Activated T-helper 17 cell treated with anti-CD3 and anti-CD28 coated beads, Interleukin-2, amount 50 U/mL, for 72 hours (primary cell): Measurements from ENCODE around the gene LTB4R. TPM values are rescaled to one million over a fixed set of nuclear protein-coding genes. Genes with fewer than 3 reads are reported as not detected.

Experiments used
- total RNA-seq, 2 donors: library from RNA; stranded (reverse); gene quantifications; one replicate each; pipeline ENCODE4 v1.2.3, GENCODE V29; 2022

Gene LTB4R
- total RNA-seq, 2 donors from 2014 or later: 11.6 to 21.4 TPM

Other genes with a start within 250 kb of the LTB4R start
- not detected for gene CPNE6, start 239.9 kb upstream of the LTB4R start, total RNA-seq
- gene PCK2, start 217.2 kb upstream of the LTB4R start, total RNA-seq: 10 to 100 TPM; 31.4 to 57.6 TPM
- 10 to 100 TPM; 72.4 to 94.8 TPM for gene DCAF11, start 196.7 kb upstream of the LTB4R start, total RNA-seq
- gene NRL, start 196.6 kb upstream of the LTB4R start, total RNA-seq: 1 to 10 TPM; 1.7 to 2.5 TPM
- under 1 TPM in 1 of 2 donors, not detected in 1; 0.58 TPM for gene FITM1, start 180.8 kb upstream of the LTB4R start, total RNA-seq
- gene PSME1, start 175.3 kb upstream of the LTB4R start, total RNA-seq: 100 to 1,000 TPM; 361 to 375 TPM
- gene EMC9, start 169.9 kb upstream of the LTB4R start, total RNA-seq: 10 to 100 TPM; 31.0 to 43.8 TPM
- 100 to 1,000 TPM; 339 to 489 TPM for gene PSME2, start 164.9 kb upstream of the LTB4R start, total RNA-seq
- gene RNF31, start 164.0 kb upstream of the LTB4R start, total RNA-seq: 10 to 100 TPM; 56.6 to 86.7 TPM
- 100 to 1,000 TPM; 106 to 190 TPM for gene IRF9, start 150.2 kb upstream of the LTB4R start, total RNA-seq
- 10 to 100 TPM; 35.7 to 58.8 TPM for gene REC8, start 139.4 kb upstream of the LTB4R start, total RNA-seq
- gene IPO4, start 122.7 kb upstream of the LTB4R start, total RNA-seq: 10 to 100 TPM; 34.0 to 78.7 TPM
- 10 to 100 TPM; 28.6 to 33.4 TPM for gene TM9SF1, start 116.1 kb upstream of the LTB4R start, total RNA-seq
- under 1 TPM in 1 of 2 donors, not detected in 1; 0.82 TPM for gene TSSK4, start 105.8 kb upstream of the LTB4R start, total RNA-seq
- 10 to 100 TPM; 62.8 to 69.8 TPM for gene CHMP4A, start 98.0 kb upstream of the LTB4R start, total RNA-seq
- 1 to 10 TPM; 4.0 to 7.1 TPM for gene MDP1, start 95.4 kb upstream of the LTB4R start, total RNA-seq
- 100 to 1,000 TPM; 128 to 243 TPM for gene NEDD8, start 79.1 kb upstream of the LTB4R start, total RNA-seq
- gene GMPR2, start 78.6 kb upstream of the LTB4R start, total RNA-seq: 10 to 100 TPM; 73.2 to 85.0 TPM
- 10 to 100 TPM; 61.4 to 76.4 TPM for gene TINF2, start 68.9 kb upstream of the LTB4R start, total RNA-seq
- gene TGM1, start 48.3 kb upstream of the LTB4R start, total RNA-seq: 10 to 100 TPM; 16.1 to 18.2 TPM
- gene RABGGTA, start 39.9 kb upstream of the LTB4R start, total RNA-seq: 10 to 100 TPM; 61.0 to 68.3 TPM
- gene DHRS1, start 11.7 kb upstream of the LTB4R start, total RNA-seq: 10 to 100 TPM; 12.6 to 14.2 TPM
- gene NOP9, start 11.7 kb upstream of the LTB4R start, total RNA-seq: 10 to 100 TPM; 21.2 to 42.2 TPM
- gene CIDEB, start 3.5 kb upstream of the LTB4R start, total RNA-seq: 10 to 100 TPM; 14.9 to 28.1 TPM
- 10 to 100 TPM in 1 of 2 donors, 1 to 10 TPM in 1; 8.7 to 13.5 TPM for gene LTB4R2, start 1.4 kb upstream of the LTB4R start, total RNA-seq
- 10 to 100 TPM in 1 of 2 donors, 1 to 10 TPM in 1; 2.3 to 10.5 TPM for gene ADCY4, start 23.6 kb downstream of the LTB4R start, total RNA-seq
- 10 to 100 TPM; 12.9 to 17.4 TPM for gene RIPK3, start 28.5 kb downstream of the LTB4R start, total RNA-seq
- under 1 TPM in 1 of 2 donors, not detected in 1; 0.66 TPM for gene NFATC4, start 56.7 kb downstream of the LTB4R start, total RNA-seq
- under 1 TPM in 1 of 2 donors, not detected in 1; 0.04 TPM for gene NYNRIN, start 87.5 kb downstream of the LTB4R start, total RNA-seq
- gene CBLN3, start 118.2 kb downstream of the LTB4R start, total RNA-seq: 10 to 100 TPM; 11.1 to 14.6 TPM
- gene KHNYN, start 118.5 kb downstream of the LTB4R start, total RNA-seq: 100 to 1,000 TPM in 1 of 2 donors, 10 to 100 TPM in 1; 64.3 to 132 TPM
- 10 to 100 TPM; 36.6 to 45.7 TPM for gene SDR39U1, start 131.3 kb downstream of the LTB4R start, total RNA-seq
- gene CMA1, start 196.8 kb downstream of the LTB4R start, total RNA-seq: under 1 TPM in 1 of 2 donors, not detected in 1; 0.80 TPM